H1 (cell line): ENCODE measurements around the gene CDK19. TPM values are rescaled to one million over a fixed set of nuclear protein-coding genes. Genes with fewer than 3 reads are reported as not detected.

Experiments
- CEBPB ChIP-seq: IDR thresholded peaks from 2 replicates; pipeline ENCODE4 v1.6.1; 2012; ENCODE audit warnings: low read depth, low read length
- CHD1 ChIP-seq: IDR thresholded peaks from 2 replicates; pipeline ENCODE4 v1.6.1; 2012; ENCODE audit warnings: low read depth, low read length, improper control_type of control experiment
- HDAC2 ChIP-seq, 2 experiments: fragments of 300-600 bp in 1 of 2; sonication (generic) in 1 of 2; IDR thresholded peaks; 2 replicates each; pipeline ENCODE4 v1.6.1; 2011 to 2012; ENCODE audit warnings: low read depth in 2 of 2, low read length in 2 of 2, mild to moderate bottlenecking in 2 of 2, moderate library complexity in 2 of 2, borderline replicate concordance in 1 of 2, inconsistent platforms in 1 of 2
- polyA plus RNA-seq, 7 experiments: library from polyadenylated mRNA; depleted of rRNA in 3 of 7; stranded (reverse) in 5 of 7; unstranded in 2 of 7; fragments of >200 nt in 5 of 7; fragments of 200-250 nt in 2 of 7; gene quantifications; 1 replicate in 5 of 7; 2 replicates in 1 of 7; 4 replicates in 1 of 7; pipeline versions ENCODE4 v1.2.1 to v1.2.3, GENCODE V29; 2011 to 2013; ENCODE audit warnings: missing spikeins in 2 of 7, mixed read lengths in 2 of 7
- total RNA-seq: library from RNA; stranded (reverse); fragmentation: NEBNext Ultra II Directional; extraction: Animal tissue kit (Norgen Biotek cat#: 25700); gene quantifications from 2 replicates; pipeline ENCODE4 v1.2.1, GENCODE V29; 2021

Gene CDK19
- total and polyA plus RNA-seq, 2 of the 8 experiments (the other 6 are each of a cell fraction or from before 2014, with no cell fraction given), result 4.9 to 12.6 TPM

GRCh38 chr6:110635096-110635495 lies 180.2 kb downstream of the CDK19 start (continued):
- no peak for TF ChIP-seq CHD1
- TF ChIP-seq CEBPB, result no peak
- no peak for TF ChIP-seq HDAC2 (IDR thresholded peaks at IDR 0.05; ENCODE audit: borderline replicate concordance in 1 of 2, low read depth in 2 of 2, low read length in 2 of 2)
